DMS53 treated with DMSO at 0.1 percent for 48 hours (cell line): Measurements from ENCODE around the gene CHCHD6.

Experiments used
- DNase-seq: peaks from one replicate; lab custom pipeline; 2025; ENCODE audit not compliant: unreplicated experiment; lab: John Stamatoyannopoulos, UW

The CHCHD6 gene

GRCh38 chr3:126989316-126990023, 285.4 kb downstream of the CHCHD6 start:
- DNase-seq, result no peak

DNA sequence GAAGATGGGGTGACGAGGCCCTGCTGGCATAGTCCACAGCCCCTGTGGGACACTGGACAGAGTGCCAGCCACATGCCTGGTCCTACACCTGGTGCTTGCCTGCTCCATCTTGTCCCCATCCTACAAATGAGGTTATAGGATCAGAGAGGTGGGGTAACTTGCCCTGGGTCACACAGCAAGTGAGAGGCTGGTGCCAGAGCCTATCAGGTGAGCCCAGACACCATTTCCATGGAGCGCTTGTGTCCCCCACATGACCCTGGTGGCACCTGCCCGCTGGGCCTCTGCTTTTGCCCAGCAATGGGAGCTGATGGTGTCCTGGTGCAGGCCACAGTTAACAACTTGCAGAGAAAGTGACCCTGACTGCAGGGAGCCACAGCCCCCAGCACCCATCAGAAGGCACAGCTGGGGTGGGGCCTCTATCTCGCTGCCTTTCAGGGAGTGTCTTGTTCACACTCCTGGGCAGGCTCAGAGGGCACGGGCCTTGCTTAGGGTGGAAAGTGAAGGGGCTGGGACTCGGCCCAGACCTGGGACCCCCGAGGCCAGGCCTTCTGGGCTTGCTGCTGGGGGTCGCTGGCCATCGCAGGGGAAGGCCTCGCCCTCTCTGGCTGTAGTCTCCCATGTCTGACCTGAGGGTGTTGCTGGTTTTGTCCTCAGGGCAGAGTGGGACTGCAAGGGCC, 286.1 kb downstream of the CHCHD6 start:
- DNase-seq, result no peak

- no peak for DNase-seq
These were observed 286.9 kb downstream of the CHCHD6 start for GRCh38 chr3:126990890-126991289.

DNA sequence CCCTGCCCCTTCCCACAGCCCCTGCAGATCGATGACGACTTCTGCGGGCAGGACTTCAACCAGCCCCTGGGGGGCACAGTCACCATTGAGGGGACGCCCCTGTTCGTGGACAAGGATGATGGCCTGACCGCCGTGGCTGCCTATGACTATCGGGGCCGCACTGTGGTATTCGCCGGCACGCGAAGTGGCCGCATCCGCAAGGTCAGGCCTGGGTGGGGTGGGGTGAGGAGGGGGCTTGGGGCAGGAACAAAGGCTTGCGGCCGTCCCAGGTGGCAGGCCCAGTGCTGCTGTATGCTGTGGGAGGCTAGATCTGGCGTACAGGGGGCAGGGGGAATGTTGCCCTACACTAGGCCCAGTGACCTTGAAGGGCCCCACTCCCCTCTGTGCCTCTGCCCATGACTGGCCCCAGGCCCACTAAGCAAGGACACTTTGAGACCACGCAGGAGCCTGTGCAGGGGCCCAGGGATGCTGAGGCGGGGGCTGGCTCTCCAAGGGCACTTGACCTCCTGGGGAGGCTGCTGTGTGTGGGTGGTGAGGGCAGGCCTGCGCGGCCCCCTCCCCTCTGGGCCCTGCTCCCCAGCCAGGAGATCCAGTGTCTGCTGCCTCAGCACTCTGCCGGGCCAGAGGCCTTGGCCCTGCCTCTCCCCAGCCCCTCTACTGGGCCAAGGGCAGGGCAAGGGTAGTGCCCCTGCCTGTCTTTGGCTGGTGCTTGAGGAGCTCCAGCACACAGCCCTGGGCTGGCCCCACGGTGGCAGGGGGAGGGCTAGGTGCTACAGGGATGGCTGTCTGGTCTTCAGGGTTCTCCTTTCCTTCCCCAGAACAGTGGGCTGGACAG, 287.5 kb downstream of the CHCHD6 start:
- DNase-seq, result no peak

DNA sequence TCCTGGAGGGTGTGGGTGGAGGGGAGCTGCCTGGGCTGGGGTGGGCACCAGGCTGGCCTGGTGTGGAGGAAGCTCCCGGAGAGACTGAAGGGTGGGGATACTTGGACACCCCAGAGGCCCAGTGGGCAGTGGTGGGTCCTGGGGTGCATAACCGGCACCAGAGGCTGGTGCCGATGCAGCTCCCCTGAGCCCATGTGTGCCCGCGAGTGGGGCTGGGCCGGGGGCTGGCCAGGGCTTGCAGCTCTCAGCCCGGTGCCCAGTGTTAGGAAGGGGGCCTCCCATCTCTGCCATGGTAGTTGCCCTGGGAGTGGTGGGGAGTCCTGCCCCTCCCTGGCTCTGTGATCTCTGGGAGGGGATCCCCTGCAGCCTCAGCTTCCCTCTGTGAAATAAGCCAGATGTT, 288.2 kb downstream of the CHCHD6 start:
- DNase-seq, result no peak

DNA sequence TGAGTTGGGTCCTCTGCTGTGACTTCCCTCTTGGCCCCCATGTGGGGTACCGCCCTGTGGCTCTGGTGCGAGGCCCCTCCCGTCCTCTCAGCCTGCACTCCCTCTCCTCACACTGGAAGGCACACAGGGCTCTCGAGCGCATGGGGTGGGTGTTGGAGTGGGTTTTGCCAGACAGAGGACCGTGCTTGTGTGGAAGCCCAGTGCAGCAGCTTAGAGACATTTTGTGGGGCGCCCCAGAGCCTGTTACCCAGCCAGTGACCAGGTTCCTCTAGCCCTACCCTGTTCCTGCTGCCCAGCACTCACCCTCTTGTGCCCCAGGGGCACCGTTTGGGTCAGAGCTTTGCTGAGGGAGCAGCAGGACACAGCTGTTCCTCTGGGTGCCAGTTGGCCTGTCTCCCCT, 288.7 kb downstream of the CHCHD6 start:
- DNase-seq, result no peak

DNA sequence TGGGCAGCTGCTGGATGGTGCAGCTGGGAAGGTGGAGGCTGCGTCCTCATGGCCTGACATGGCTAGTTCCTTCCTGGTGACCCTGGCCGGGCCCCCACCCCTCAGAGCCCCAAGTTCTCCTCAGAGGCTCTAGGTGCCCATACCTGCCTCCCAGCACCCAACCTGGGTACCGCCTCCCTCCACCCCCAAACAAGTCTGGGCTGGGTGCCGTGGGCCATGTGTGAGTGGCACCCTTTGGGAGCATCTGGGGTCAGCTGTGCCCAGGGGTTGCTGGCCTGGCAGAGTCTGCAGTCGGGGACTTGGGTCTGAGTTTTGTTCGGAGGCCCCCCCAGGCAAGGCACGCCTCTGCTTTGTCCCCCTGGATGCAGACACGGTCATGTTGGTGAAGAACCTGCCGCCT, 289.4 kb downstream of the CHCHD6 start:
- DNase-seq, result no peak

GRCh38 chr3:126994661-126995245, 290.7 kb downstream of the CHCHD6 start:
- DNase-seq, result no peak

- DNase-seq, result no peak
These were observed 291.3 kb downstream of the CHCHD6 start for GRCh38 chr3:126995254-126995780.

DNA sequence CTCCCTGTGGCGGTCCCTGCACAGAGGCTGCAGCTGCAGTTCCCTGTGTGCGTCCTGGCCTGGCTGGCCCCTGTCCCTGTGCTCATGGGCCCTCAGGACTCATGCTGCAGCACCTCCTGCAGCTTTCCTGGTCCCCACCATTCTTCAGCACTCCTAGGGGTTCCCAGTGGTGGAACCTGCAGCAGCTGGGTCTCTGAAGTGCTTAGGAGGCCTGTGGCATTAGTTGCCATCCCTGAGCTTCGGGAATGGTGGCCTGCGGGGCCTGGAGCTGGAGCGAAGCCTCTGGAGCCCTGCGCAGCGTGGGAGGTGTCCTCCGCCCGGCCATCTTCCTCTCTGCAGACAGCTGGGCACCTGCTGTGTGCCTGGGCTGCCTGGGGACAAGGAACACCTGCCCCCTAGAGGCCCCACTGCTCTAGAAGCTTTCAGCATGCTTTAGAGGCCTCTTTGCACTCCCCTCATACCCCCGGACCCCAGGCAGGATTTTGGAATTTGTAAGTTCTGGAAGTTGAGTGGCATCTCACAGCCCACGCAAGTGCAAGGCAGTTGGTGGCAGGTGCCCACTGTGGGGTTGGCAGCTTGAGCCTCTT, 292.0 kb downstream of the CHCHD6 start:
- DNase-seq, result no peak

GRCh38 chr3:126996905-126997304, 292.9 kb downstream of the CHCHD6 start:
- DNase-seq, result no peak

GRCh38 chr3:126997455-126998038, 293.5 kb downstream of the CHCHD6 start:
- no peak for DNase-seq

- DNase-seq, result no peak
These were observed 294.3 kb downstream of the CHCHD6 start for GRCh38 chr3:126998320-126998719.

DNA sequence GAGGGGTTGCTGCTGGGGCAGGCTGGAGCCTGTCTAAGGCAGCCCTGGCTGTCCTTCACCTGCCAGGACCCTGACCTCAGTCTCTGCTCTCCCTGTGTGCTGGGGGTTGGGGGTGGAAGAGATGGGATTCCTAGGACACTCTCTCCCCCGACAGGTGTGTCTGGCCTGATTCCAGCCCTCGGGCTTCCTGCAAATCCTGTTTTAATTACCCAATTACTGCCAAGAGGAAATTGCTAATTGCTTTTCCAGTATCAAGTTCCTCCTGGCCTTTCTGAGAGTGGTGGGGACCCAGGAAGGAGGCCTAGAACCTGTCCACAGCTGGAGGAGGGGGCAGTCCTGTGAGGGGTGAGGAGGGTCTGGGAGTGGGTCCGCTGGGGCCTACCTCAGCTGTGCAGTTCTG, 294.7 kb downstream of the CHCHD6 start:
- no peak for DNase-seq

- DNase-seq, result no peak
These were observed 295.3 kb downstream of the CHCHD6 start for GRCh38 chr3:126999383-126999782.

- DNase-seq, result no peak
These were observed 296.1 kb downstream of the CHCHD6 start for GRCh38 chr3:127000119-127000518.

GRCh38 chr3:127000761-127001160, 296.7 kb downstream of the CHCHD6 start:
- DNase-seq, result no peak

DNA sequence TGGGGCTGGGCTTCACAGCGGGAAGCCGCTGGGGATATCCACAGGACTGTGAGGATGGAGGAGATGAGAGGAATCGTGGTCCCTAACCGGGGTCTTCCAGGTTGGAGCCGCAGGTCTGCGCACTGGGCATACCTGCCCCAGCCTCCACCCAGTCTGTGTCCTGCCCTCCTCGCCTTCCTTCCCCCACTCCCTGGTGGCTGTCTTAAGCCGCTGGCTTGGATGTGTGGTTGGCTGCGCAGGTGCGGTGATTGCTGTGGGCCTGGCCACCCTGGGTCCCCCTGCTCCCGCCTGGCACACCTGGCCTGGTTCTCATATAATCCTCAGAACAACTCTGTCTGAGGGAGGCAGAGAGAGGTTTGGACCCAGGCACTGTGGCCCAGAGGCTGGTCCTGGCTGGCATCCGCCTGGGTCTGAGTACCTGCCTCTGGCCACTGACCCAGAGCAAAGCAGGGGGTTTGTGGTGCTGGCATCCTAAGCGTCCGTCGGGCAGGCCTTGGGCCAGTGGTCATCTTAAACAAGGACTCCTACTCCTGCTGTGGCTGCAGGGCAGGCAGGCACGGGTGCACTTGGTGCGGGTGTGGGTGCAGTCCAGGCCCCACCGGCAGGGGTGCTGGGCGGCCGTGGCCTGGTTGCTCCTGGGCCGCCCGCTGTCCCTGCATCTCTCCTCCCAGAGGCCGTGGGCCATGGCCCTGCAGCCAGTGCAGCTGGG, 297.6 kb downstream of the CHCHD6 start:
- DNase-seq, result no peak

DNA sequence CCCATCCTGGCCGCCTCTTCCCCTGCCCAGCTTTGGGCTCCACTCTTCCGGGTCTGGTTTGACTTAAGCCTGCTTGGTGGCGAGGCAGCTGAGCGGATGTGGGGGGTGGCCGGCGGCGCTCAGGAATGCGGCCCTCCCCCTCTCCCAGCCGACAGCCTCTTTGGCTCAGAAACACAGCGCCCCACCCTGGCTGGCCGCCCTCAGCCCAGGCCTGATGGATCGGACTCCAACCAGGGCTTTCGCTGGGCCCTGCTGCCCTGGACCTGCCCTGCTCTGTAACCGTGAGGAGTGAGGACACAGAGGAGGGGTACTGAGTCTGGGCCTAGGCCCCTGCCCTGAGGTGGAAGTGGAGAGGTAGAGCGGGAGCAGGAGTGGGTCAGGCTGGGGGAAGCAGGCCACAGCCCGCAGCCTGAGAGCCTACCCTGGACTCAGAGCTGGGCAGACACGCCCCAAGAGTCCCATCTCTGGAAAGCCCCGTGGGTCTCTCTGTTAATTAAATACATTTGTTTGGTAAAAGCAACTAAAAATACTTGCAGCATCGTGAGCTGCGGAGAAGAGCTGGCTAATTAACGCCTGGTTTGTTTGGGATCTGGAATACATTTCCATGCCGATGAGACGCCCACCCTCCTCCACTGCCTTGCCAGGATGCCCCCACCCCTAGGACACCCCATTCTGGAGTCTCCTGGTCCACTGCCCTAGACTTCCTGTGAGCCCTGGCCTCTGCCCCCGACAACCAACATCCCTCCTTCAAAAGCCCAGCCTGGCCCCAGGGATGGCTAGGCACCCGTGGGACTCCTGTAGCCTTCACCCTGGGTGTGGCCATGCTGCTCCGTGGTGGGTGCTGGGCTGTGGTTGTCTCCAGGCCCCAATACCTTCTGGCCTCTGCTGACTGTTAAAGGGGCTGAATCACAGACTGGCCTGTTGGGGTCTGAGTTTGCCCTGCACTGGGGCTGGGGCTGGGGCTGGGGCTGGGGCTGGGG, 298.4 kb downstream of the CHCHD6 start:
- DNase-seq, result no peak
